ENCODE measurements around the gene NR4A2. TPM values are rescaled to one million over a fixed set of nuclear protein-coding genes. Genes with fewer than 3 reads are reported as not detected.

Gene NR4A2
- polyA plus RNA-seq, 1 donor (not counting 4 experiments of a cell fraction or from before 2014, with no cell fraction given), result 4.5 TPM

- Histone ChIP-seq H3K4me2 (ENCODE audit: control insufficient read depth, extremely low read depth, insufficient read depth, low read depth, low read length) (no peak overlapping the region), H3K4me3 (ENCODE audit: control insufficient read depth in 2 of 3, extremely low read depth in 1 of 3, insufficient read depth in 2 of 3, low read depth in 1 of 3, low read length in 3 of 3) (no peak overlapping the region), H2AFZ (ENCODE audit: control insufficient read depth, low read length) (no peak overlapping the region), H3K9me3 (ENCODE audit: control insufficient read depth, low read depth, low read length) (no peaks in the 10 kb centered on the region), H3K9me1 (ENCODE audit: control insufficient read depth, extremely low read depth, insufficient read depth, low read length) (no peaks in the 10 kb centered on the region), H3K9ac (ENCODE audit: control insufficient read depth, extremely low read depth, insufficient read depth, low read length) (no peak overlapping the region), H3K36me3 (ENCODE audit: control insufficient read depth in 2 of 2, extremely low read depth in 1 of 2, insufficient read depth in 2 of 2, low read length in 2 of 2) (no peaks in the 10 kb centered on the region), H3K27ac (ENCODE audit: control insufficient read depth, insufficient read depth, low read length) (no peak overlapping the region), H3K4me1 (ENCODE audit: control insufficient read depth, extremely low read depth, insufficient read depth, low read length) (no peaks in the 10 kb centered on the region), H3K27me3 (ENCODE audit: control insufficient read depth, extremely low read depth, insufficient read depth, low read length) (no peaks in the 10 kb centered on the region), H4K20me1 (ENCODE audit: control insufficient read depth, extremely low read depth, insufficient read depth, low read length) (no peaks in the 10 kb centered on the region), H3K79me2 (ENCODE audit: control insufficient read depth, insufficient read depth, low read length) (no peaks in the 10 kb centered on the region)
- no peak for FAIRE-seq
- dilution Hi-C loops (cut with MboI; ENCODE audit: extremely low pct_ligation_motif_present, low sequenced_read_pairs), result no loop called here
- TF ChIP-seq CTCF (optimal IDR thresholded peaks at IDR 0.05 in 1 of 3, IDR thresholded peaks at IDR 0.05 in 1 of 3, conservative IDR thresholded peaks at IDR 0.05 in 1 of 3; ENCODE audit: extremely low read depth in 1 of 3, insufficient read depth in 2 of 3, low read length in 3 of 3), result no peak
- TF ChIP-seq EZH2 (IDR thresholded peaks at IDR 0.05; ENCODE audit: low read length), result no peak
- no peak for DNase-seq (ENCODE audit: low read depth, low spot score)
Observed at GRCh38 chr2:156366753-156367152, 34.2 kb upstream of the NR4A2 start.

DNA sequence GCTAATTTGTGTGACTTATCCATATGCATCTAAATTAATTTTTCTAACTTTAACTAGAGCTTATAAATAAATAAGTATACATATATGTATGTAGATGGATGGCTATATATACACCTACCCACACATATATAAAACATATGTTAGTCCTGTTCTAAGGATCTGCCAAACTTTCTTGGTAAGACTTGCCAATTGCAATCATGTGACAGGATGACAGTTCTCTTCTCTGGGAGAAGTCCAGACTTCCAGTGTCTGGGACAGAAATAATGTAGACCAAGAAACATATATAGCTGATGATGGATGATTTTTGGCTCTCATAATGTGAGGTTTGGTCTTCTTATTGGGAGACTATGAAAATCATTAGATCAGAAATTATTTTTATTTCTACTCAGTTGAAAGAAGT, 30.6 kb upstream of the NR4A2 start:
- no peak overlapping the region for H3K9ac ChIP-seq (ENCODE audit: control insufficient read depth, extremely low read depth, insufficient read depth, low read length)
- H3K27ac ChIP-seq (ENCODE audit: control insufficient read depth, insufficient read depth, low read length), result no peak overlapping the region
- no peaks in the 10 kb centered on the region for H3K79me2 ChIP-seq (ENCODE audit: control insufficient read depth, insufficient read depth, low read length)
- H4K20me1 ChIP-seq (ENCODE audit: control insufficient read depth, extremely low read depth, insufficient read depth, low read length), result no peaks in the 10 kb centered on the region
- DNase-seq (ENCODE audit: low read depth, low spot score), result no peak
- TF ChIP-seq EZH2 (IDR thresholded peaks at IDR 0.05; ENCODE audit: low read length) (no peak), CTCF (optimal IDR thresholded peaks at IDR 0.05 in 1 of 3, IDR thresholded peaks at IDR 0.05 in 1 of 3, conservative IDR thresholded peaks at IDR 0.05 in 1 of 3; ENCODE audit: extremely low read depth in 1 of 3, insufficient read depth in 2 of 3, low read length in 3 of 3) (no peak)
- no peaks in the 10 kb centered on the region for H3K4me1 ChIP-seq (ENCODE audit: control insufficient read depth, extremely low read depth, insufficient read depth, low read length)
- H3K36me3 ChIP-seq (ENCODE audit: control insufficient read depth in 2 of 2, extremely low read depth in 1 of 2, insufficient read depth in 2 of 2, low read length in 2 of 2), result no peaks in the 10 kb centered on the region
- H3K4me2 ChIP-seq (ENCODE audit: control insufficient read depth, extremely low read depth, insufficient read depth, low read depth, low read length), result no peak overlapping the region
- no peaks in the 10 kb centered on the region for H3K9me1 ChIP-seq (ENCODE audit: control insufficient read depth, extremely low read depth, insufficient read depth, low read length)
- H3K4me3 ChIP-seq (ENCODE audit: control insufficient read depth in 2 of 3, extremely low read depth in 1 of 3, insufficient read depth in 2 of 3, low read depth in 1 of 3, low read length in 3 of 3), result no peak overlapping the region
- no peak for FAIRE-seq
- H2AFZ ChIP-seq (ENCODE audit: control insufficient read depth, low read length), result no peak overlapping the region
- dilution Hi-C loops (cut with MboI; ENCODE audit: extremely low pct_ligation_motif_present, low sequenced_read_pairs), result no loop called here
- H3K9me3 ChIP-seq (ENCODE audit: control insufficient read depth, low read depth, low read length), result no peaks in the 10 kb centered on the region
- H3K27me3 ChIP-seq (ENCODE audit: control insufficient read depth, extremely low read depth, insufficient read depth, low read length), result no peaks in the 10 kb centered on the region

Data from keratinocyte (primary cell).